GM19193 (cell line): ENCODE measurements around the gene ZC3H18.

Experiments
- POLR2A ChIP-seq: IDR thresholded peaks from 4 replicates; pipeline ENCODE4 v1.6.1; 2011; ENCODE audit not compliant: insufficient read depth, insufficient read length; ENCODE audit errors: extremely low read depth

The ZC3H18 gene

DNA sequence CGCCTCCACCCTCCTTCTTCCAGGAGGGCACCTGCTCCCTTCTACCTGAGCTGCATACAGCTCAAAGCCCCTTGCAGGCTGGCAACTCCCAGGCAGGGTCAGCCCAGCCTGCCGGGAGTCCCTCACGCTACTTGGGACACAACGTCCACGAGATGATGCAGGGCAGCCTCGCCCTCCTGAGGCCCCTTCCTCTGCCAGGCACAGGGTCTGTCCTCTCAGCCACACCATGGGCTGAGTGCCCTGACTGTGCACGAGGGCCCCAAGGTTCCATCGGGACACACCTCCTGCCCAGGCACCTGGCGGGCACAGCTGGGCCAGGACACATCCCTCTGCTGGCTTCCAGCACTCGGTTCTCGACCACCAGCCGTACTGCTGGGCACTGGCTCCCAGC lies 30.9 kb upstream of the ZC3H18 start:
- TF ChIP-seq POLR2A = no peak

GRCh38 chr16:88539652-88540345 lies 30.4 kb upstream of the ZC3H18 start:
- no peak for TF ChIP-seq POLR2A

DNA sequence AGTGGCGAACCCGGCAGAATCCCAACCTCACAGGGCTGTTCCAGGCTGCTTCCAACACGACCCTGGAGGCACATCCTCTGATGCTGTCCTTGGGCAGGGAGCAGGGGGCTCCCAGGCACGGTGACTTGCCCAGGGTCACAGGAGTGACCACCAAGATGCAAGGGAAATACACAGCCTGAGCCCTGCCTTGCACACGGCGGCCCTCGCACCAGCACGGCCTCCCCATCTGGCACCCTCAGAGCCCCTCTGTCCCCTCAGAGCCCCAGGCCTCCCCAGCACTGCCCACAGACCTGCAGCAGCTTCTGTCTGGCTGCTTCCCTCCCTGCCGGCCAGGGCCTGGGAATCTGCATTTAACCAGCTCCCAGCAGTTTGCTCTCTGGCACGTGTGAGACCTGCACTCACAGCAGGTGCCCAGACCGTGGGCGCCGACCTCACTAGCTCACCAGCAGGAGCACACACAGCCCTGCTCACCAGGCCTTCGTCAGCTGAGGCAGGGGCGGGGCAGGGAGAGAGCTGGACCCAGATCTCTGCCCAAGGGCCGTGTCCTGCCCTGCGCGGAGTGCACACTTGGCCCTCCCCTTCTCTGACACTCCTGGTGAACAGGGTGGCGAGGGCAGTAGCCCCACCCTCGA lies 29.7 kb upstream of the ZC3H18 start:
- TF ChIP-seq POLR2A = no peak

GRCh38 chr16:88541831-88542616 lies 28.2 kb upstream of the ZC3H18 start:
- no peak for TF ChIP-seq POLR2A

- TF ChIP-seq POLR2A = no peak
Observed at GRCh38 chr16:88543230-88543813, 26.9 kb upstream of the ZC3H18 start.

DNA sequence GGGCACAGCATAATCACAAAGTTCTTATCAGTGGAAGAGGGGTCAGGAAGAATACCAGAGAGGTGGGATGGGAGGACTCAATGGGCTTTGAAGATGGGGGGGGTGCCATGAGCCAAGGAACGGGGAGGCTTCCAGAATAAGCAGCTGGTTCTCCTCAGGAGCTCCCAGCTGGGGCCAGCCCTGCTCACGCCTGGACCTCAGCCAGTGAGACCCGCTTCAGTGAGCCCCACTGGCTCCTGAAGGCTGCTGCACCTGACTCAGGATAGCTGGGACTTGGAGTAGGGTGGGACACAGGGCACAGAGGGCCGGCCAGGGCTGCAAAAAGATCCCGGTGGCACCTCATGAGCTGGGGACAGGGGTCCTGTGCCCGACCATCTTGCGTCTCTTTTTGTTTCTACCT lies 24.4 kb upstream of the ZC3H18 start:
- no peak for TF ChIP-seq POLR2A

DNA sequence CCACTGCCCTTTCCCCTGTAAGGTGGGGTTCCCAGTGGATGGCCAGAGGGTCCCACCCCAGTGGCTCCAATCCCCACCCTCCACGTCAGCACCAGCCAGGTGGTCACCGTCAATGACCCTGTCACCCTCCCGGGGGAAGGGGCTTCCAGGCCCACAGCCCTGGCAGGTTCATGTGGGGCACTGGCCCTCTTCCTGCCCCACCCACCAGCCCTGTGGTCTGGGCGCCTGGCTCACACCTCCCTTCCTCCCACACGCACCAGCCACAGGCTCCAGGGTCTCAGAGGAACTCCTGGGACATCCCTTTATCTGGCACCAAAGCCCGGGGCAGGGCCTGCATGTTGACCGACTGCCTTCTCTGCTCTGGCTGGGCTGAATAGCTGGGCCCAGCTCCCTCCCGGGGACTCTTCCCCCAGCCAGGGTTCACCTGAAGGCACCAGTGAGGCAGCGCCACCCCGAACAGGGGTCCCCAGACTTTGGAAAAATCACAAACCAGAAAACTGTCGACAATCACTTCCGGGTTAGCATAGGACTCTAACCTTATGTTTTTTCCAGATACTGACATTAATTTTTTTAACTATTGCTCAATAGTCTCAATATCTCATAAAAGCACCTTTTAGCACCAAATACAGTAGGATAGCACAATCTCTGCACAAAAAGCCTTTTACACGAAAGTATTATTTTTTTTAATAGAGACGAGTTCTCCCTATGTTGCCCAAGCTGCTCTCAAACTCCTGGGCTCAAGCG lies 21.9 kb upstream of the ZC3H18 start:
- TF ChIP-seq POLR2A = no peak

DNA sequence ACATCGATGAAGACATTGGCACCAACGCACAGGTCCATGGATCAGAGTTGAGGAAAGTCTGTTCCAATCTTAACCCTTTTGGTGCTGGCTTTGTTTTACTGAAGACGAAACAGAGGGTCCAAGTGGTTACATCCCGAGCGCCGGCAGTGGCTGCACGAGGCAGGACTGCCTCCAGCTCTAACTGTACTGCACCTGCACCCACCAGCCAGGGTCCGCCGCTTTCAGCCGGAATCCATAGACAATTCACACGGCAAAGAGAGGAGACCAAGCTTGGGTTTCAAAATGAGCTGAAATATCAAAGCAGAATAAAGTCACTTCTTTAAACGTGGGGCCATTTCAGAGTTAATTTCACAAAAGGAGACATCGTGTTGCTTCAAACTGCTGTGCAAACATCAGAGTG lies 21.2 kb upstream of the ZC3H18 start:
- no peak for TF ChIP-seq POLR2A

DNA sequence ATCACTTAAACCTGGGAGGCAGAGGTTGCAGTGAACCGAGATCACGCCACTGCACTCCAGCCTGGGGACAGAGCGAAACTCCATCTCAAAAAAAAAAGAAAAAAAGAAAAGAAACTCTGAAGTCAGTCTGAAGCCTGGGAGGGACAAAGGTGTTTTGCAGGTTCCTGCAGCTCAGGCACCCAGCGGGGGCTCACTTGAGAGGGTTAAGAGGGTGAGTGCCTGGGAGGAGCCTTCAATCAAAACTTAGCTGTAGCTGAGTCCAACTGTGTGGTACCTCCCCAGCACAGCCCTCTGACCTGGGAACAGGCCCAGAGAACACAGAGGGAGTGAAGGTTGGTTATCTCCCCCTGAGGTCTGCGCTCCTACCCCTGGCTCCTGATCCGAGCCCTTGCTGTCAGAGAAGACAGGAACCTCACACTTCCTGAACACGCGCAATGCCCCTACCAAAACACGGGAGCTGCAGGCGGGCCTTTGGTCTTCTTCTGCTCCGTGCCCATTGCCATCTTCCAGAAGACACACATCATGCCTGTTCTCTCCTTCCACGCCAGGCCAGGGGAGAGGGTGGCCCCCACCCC lies 20.4 kb upstream of the ZC3H18 start:
- TF ChIP-seq POLR2A = no peak

DNA sequence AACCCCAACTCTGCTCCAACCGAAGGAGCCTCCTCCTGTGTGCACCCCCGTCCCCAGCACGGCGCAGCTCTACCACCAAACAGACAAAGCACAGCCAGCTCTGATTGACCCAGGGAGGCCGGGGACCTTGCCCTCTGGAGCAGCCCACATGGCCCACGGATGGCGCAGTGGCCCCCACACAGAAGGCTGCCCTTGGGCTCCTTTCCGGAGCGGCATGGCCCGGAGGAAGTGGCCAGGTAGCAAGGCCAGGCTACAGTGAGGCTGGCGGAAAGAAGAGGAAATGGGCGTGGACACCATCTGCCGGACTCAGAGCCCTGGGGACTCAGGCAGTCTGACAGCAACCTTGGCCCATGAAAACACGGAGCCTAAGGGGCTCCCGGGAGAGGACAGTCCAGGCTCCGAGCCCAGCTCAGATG lies 19.9 kb upstream of the ZC3H18 start:
- no peak for TF ChIP-seq POLR2A

DNA sequence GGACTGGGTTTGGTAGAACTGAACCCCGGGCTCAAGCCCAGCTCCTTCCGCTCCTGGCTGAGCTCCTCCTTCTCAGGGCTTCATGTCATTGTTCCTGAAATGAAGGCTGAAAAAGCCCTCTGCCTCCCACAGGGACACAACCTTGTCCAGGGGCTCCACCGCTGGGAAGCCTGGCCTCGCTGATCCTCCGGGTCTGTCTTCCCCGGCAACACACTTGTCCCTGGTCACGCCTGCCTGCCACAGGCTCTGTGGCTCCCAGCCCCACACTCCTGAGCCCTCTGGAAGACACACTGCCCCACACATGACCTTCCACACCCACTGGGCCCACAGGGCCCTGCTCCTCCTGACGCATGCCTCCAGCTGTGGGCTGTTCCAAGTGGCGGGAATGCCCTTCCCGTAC lies 18.0 kb upstream of the ZC3H18 start:
- no peak for TF ChIP-seq POLR2A

GRCh38 chr16:88552815-88553214 lies 17.4 kb upstream of the ZC3H18 start:
- no peak for TF ChIP-seq POLR2A

GRCh38 chr16:88553739-88554138 lies 16.5 kb upstream of the ZC3H18 start:
- TF ChIP-seq POLR2A = no peak

- no peak for TF ChIP-seq POLR2A
Observed at GRCh38 chr16:88554711-88555264, 15.4 kb upstream of the ZC3H18 start.

DNA sequence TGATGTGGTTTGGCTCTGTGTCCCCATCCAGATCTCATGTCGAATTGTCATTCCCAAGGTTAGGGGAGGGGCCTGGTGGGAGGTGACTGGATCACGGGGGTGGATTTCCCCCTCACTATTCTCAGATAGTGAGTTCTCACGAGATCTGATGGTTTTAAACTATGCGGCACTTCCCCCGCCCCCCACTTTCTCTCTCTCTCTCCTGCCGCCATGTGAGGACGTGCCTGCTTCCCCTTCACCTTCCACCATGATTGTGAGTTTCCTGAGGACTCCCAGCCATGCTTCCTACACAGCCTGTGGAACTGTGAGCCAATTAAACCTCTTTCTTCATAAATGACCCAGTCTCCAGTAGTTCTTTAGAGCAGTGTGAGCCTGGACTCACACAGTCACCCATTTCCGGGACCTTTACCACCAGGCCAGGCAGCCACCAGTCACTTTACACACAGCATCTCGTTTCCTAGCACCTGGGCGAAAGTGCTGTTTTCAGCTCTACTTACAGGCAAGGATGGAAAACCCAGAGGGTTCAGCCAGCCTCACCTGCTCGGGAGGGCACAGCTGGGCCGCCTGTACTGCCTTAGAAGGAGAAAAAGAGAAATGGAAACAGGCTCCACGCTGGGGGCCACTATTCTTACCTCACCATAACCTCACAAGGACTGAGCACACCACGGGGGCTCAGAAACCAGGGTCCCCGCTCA lies 13.8 kb upstream of the ZC3H18 start:
- no peak for TF ChIP-seq POLR2A
